Measurements from ENCODE around the gene PHACTR1. TPM values are rescaled to one million over a fixed set of nuclear protein-coding genes. Genes with fewer than 3 reads are reported as not detected.

The PHACTR1 gene
- total RNA-seq, 2 donors from 2014 or later: 6.0 to 12.9 TPM

- DNase-seq: no peak
- Histone ChIP-seq H3K4me3 (no peak overlapping the region), H3K27ac (no peak overlapping the region), H3K27me3 (no peaks in the 10 kb centered on the region), H3K9me3 (no peaks in the 10 kb centered on the region), H3K4me1 (no peaks in the 10 kb centered on the region), H3K36me3 (replicated peaks in 1 of 2; ENCODE audit: insufficient read depth in 1 of 2, low read depth in 2 of 2) (no peaks in the 10 kb centered on the region)
- 74 to 76% methylated on average over 11 of the region's 11 CpGs for WGBS, 2 donors
- intact Hi-C loops (cut with DNase I): no loop called here
- no peak for ATAC-seq
- TF ChIP-seq CTCF (IDR thresholded peaks at IDR 0.05) (peak in 6 of 7 experiments; percentile 39 to 51 (median 44)), POLR2A (IDR thresholded peaks at IDR 0.05) (no peak)
These were observed 128.0 kb downstream of the PHACTR1 start for GRCh38 chr6:12844284-12845223.

GRCh38 chr6:12845224-12846004, 128.8 kb downstream of the PHACTR1 start:
- intact Hi-C loops (cut with DNase I): no loop called here

GRCh38 chr6:12848964-12849808, 132.6 kb downstream of the PHACTR1 start:
- WGBS, 2 donors: 73 to 74% methylated on average over 13 of the region's 13 CpGs
- Histone ChIP-seq H3K27ac (no peak overlapping the region), H3K27me3 (no peaks in the 10 kb centered on the region), H3K4me1 (no peaks in the 10 kb centered on the region), H3K9me3 (no peaks in the 10 kb centered on the region), H3K36me3 (replicated peaks in 1 of 2; ENCODE audit: insufficient read depth in 1 of 2, low read depth in 2 of 2) (no peaks in the 10 kb centered on the region), H3K4me3 (no peak overlapping the region)
- DNase-seq (no peak), ATAC-seq (no peak)
- intact Hi-C loops (cut with DNase I): no loop called here
- TF ChIP-seq CTCF (IDR thresholded peaks at IDR 0.05) (no peak), POLR2A (IDR thresholded peaks at IDR 0.05) (no peak)

More at GRCh38 chr6:12845224-12846004, 128.8 kb downstream of the PHACTR1 start:
- Histone ChIP-seq H3K4me3 (no peak overlapping the region), H3K36me3 (replicated peaks in 1 of 2; ENCODE audit: insufficient read depth in 1 of 2, low read depth in 2 of 2) (no peaks in the 10 kb centered on the region), H3K27ac (no peak overlapping the region), H3K9me3 (no peaks in the 10 kb centered on the region), H3K27me3 (no peaks in the 10 kb centered on the region), H3K4me1 (no peaks in the 10 kb centered on the region)
- 18 to 30% methylated on average over 8 to 10 of the region's 10 CpGs for WGBS, 2 donors
- TF ChIP-seq CTCF (IDR thresholded peaks at IDR 0.05): no peak
- TF ChIP-seq POLR2A (IDR thresholded peaks at IDR 0.05): no peak
- no peak for DNase-seq
- ATAC-seq: no peak

GRCh38 chr6:12849809-12850198, 133.2 kb downstream of the PHACTR1 start:
- no peak overlapping the region for H3K4me3 ChIP-seq
- H3K27me3 ChIP-seq: no peaks in the 10 kb centered on the region
- 57 to 72% methylated on average over 1 of the region's 1 CpG for WGBS, 2 donors
- no peaks in the 10 kb centered on the region for H3K9me3 ChIP-seq
- intact Hi-C loops (cut with DNase I): no loop called here
- TF ChIP-seq POLR2A (IDR thresholded peaks at IDR 0.05) (no peak), CTCF (IDR thresholded peaks at IDR 0.05) (no peak)
- H3K4me1 ChIP-seq: no peaks in the 10 kb centered on the region
- DNase-seq: no peak
- H3K36me3 ChIP-seq (replicated peaks in 1 of 2; ENCODE audit: insufficient read depth in 1 of 2, low read depth in 2 of 2): no peaks in the 10 kb centered on the region
- ATAC-seq: no peak
- H3K27ac ChIP-seq: no peak overlapping the region
